GM19023 (cell line): ENCODE data around the gene NFASC.

Experiments
- ATAC-seq: cut with Tn5 transposase; IDR thresholded peaks from one replicate; pipeline ENCODE4 v1.9.1; 2021; ENCODE audit warnings: mild to moderate bottlenecking, moderate library complexity; ENCODE audit not compliant: unreplicated experiment

NFASC gene

DNA sequence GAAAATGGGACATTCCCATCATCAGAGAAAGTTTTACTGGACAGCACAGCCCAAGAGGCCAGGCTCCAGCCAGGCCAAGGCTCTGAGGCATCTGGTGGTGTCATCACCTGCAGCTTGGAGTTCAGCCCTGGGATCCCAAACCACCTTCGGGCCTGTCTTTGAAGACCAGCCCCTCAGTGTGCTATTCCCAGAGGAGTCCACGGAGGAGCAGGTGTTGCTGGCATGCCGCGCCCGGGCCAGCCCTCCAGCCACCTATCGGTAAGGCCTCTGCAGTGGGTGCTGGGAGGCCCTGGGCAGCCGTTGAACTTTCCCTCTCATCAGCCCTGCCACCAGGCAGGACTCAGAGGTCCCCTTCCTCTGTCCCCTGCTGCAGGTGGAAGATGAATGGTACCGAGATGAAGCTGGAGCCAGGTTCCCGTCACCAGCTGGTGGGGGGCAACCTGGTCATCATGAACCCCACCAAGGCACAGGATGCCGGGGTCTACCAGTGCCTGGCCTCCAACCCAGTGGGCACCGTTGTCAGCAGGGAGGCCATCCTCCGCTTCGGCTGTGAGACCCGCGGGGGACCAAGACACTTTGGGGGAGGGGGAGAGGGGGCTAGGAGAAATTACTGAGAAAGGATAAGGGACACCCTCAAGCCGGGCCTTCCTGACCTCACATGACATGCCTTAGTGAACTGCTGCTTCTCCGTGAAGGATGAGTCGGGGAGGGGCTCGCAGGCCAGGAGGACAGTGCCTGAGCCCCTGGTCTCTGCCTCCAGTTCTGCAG is 187.3 kb downstream of the NFASC start:
- ATAC-seq: no peak

DNA sequence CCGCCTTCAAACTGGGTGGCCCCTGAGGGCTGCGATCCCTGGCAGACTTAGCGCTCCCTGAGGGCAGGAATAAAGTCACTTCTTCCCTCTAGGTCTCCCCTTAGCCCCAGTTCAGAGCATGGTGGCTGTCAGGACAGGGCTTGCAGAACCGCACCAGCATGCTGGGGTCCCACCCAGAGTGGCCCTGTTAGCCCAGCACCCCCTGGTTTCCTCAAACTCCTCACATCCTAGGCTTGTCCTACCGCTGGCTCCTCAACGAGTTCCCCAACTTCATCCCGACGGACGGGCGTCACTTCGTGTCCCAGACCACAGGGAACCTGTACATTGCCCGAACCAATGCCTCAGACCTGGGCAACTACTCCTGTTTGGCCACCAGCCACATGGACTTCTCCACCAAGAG is 188.2 kb downstream of the NFASC start:
- no peak for ATAC-seq

DNA sequence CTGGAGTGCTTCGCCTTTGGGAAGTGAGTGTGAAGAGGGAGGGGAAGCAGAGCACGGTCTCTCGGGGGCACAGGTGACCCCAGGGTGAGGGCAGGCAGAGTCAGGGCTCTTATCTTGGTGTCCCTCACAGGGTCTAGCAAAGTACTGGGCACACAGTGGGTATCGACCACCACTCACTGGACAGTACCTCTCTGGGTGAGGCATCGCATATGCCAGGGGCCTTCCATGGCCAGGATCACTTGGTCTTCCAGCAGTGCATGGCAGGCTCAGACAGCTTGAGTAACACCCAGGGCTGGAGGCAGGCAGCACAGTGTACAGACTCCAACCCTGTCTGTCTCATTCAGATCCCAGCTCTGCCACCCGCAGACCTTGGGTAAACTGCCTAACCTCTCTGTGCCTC is 189.0 kb downstream of the NFASC start:
- no peak for ATAC-seq

DNA sequence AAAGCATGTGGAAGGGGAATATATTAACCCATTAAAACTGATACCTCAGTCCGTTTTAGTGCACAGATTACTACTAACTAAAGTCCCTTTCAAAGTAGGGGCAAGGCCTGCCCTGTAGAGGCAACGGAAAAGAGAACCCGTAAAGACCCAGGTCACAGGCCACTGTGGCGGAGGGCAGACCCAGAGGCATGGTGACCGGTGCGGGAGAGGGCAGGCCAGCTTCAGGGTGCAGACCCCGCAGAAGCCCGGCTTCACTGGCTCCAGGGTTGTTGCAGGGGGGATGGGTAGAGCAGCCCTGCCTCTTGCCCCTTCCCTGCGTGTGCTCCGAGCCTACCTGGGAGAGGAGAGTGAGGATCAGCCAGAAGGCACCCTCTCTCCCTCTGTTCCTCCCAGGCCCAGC is 190.1 kb downstream of the NFASC start:
- ATAC-seq: no peak

DNA sequence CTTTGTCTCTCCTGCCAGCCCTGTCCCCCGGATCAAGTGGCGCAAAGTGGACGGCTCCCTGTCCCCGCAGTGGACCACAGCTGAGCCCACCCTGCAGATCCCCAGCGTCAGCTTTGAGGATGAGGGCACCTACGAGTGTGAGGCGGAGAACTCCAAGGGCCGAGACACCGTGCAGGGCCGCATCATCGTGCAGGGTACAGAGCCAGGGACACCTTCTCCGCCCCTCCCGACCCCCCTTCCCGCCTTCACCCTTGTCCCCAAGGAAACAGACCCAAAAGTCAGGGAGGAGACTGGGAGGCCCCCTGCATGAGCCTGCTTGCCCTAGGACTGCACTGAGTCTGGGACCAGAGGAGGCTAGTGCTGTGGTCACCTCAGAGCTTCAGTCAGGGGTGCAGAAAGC is 190.6 kb downstream of the NFASC start:
- ATAC-seq: no peak

DNA sequence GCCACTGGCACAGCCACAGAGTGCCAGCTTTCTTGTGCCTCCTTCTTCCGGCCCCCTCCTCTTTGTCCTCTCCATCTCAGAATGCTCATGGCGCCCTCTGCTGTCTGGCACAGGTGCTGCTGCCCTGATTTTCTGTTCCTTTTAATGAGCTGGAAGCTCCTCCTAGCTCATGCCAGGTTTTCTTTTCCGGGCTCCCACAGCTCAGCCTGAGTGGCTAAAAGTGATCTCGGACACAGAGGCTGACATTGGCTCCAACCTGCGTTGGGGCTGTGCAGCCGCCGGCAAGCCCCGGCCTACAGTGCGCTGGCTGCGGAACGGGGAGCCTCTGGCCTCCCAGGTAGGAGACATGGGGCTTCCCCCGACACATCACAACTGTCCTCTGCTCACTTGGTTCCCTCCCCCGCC is 191.0 kb downstream of the NFASC start:
- no peak for ATAC-seq

DNA sequence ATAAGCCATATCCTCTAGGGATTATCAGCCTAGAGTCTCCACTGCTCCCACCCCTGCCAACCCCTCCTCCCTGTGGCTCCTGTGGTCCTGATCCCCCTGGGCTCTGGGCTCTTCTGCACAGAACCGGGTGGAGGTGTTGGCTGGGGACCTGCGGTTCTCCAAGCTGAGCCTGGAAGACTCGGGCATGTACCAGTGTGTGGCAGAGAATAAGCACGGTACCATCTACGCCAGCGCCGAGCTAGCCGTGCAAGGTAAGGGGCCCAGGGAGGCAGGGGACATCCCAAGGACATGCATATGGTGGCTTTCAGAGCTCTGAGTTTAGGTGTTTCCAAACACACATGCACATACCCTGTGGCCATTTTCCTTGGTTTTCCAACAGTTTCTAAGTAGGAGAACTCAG is 191.7 kb downstream of the NFASC start:
- no peak for ATAC-seq

DNA sequence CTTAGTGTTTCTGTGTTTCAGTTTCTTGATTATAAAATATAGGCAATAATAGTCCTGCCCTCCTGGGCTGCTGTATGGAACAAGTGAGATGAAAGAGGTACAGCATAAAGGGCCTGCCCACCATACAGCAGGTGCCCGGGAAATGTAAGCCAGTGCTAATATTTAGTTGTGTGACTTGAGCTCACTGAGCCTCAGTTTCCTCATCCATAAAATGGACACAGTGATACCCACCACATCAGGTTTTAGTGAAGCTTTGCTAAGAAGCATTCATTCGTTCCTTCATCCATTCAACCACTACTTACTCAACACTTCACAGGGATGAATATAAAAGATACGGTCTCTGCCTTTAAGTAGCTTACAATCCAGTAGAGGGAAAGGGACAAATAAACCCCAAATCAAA is 192.2 kb downstream of the NFASC start:
- no peak for ATAC-seq

DNA sequence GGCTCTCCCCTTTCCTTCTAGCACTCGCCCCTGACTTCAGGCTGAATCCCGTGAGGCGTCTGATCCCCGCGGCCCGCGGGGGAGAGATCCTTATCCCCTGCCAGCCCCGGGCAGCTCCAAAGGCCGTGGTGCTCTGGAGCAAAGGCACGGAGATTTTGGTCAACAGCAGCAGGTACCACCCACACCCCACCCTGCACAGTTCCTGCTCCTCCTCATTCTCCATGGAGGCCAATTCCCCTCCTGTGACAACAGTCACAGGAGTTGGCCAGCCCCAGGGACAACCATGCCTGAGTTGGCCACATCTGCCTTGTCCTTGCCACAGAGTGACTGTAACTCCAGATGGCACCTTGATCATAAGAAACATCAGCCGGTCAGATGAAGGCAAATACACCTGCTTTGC is 193.6 kb downstream of the NFASC start:
- ATAC-seq: no peak

DNA sequence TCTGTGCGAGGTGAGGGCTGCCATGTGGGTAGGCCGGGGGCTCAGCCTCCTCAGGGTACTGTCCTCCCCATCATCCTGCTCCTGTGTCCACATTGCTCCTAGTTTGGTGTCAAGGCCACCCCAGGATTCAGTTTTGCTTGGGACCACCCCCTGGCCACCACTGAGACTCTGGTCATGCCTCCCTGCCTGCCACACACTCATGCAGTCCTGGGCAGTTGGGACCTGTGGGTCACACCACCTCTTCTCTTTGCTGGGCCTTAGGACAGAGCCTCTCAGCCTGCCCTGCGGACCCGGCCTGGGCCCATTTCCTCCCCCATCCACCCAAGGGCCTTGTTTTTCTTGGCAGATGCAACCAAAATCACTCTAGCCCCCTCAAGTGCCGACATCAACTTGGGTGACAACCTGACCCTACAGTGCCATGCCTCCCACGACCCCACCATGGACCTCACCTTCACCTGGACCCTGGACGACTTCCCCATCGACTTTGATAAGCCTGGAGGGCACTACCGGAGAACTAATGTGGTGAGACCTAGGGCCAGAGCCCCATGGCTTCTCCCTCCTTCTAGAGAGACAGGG is 194.2 kb downstream of the NFASC start:
- ATAC-seq: no peak

DNA sequence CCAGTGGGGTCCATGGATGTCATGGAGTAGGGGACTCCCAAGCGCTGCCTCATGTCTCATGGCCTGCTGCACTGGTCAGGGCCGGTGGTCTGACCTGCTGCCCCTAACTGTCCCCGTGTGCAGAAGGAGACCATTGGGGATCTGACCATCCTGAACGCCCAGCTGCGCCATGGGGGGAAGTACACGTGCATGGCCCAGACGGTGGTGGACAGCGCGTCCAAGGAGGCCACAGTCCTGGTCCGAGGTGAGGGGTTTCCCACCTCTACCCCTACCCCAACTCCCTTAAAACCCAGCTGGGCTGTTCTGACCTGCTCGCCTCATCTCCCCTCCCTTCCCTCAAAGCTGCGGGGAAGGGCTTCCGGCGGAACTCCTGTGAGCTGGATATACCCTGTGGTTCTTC is 195.0 kb downstream of the NFASC start:
- ATAC-seq: no peak

DNA sequence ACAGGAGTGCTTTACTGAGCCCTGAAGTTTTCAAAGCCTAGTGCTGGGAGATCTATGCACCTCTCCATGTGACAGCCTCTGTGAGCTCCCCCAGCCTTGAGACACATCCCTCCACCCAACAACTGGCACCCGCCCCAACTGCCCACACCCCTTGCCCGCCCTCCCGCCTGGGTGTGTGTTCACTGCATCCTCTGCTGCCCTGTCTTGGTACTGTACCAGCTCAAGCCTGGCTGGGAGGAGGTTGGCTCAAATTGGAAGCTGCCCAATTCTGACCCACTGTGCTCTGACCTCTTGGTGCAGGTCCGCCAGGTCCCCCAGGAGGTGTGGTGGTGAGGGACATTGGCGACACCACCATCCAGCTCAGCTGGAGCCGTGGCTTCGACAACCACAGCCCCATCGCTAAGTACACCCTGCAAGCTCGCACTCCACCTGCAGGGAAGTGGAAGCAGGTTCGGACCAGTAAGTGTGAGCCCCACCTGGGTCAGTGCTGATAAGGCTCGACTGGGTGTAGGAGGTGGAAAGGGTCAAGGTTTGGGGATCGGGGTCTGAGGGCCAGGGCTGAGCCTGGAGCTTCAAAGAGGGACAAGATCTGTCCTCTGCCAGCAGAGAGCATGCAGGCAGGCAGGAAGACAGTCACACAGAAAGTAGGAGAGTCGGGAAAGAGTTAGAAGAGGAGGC is 195.6 kb downstream of the NFASC start:
- no peak for ATAC-seq

DNA sequence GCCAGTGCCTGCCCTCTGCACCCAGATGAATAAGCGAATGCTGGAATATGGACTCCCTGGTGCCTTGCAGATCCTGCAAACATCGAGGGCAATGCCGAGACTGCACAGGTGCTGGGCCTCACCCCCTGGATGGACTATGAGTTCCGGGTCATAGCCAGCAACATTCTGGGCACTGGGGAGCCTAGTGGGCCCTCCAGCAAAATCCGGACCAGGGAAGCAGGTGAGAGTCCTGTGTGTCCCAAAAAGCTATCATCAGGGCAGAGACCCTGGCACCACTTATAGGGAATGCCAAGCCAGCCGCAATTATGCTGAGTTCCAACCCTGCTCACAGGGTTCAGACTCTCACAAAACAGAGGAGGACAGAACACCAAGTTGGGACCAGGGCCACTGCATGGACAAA is 196.4 kb downstream of the NFASC start:
- no peak for ATAC-seq

DNA sequence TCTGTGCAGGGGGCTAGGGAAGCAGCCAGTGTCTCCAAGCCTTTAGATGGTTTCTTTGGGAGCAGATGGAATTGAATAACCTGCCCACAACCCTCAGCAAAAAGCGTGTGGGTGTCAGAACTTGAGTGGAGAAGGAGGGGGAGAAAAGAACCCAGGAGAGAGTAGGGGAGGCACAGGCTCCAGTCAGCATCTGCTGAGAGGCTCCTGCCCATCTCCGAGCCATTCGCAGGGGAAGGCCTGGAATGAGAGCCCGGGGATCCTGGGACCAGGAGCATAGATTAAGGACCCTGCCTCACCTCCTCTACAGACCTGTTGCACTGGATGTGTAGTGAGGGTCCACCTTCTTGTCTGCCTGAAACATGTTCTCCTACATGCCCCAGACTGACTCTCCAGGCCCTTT is 197.3 kb downstream of the NFASC start:
- no peak for ATAC-seq

DNA sequence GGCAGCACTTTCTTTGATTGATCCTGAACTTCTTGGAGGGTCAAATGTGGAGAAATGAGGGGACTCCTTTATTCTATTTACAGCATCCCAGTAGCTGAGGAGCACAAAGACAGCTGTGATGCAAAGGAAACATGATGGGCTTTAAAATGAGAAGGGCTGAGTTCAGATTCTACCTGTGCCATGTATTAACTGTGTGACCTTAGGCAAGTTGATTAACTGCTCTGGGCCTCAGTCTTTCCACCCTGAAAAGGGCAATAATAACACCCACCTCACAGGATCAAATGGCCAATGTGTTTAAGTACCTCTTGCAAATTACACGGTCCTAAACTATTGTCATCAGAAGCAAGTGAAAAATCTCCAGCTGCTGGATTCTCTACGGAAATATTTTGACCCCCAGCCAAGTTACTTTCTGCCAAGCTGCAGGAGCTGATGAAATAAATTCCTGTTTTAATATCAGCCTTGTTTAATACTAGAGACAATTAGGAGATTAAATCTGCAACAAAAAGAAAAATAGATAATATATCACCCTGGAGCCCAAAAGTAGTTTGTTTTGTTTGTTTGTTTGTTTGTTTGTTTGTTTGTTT is 197.9 kb downstream of the NFASC start:
- no peak for ATAC-seq

DNA sequence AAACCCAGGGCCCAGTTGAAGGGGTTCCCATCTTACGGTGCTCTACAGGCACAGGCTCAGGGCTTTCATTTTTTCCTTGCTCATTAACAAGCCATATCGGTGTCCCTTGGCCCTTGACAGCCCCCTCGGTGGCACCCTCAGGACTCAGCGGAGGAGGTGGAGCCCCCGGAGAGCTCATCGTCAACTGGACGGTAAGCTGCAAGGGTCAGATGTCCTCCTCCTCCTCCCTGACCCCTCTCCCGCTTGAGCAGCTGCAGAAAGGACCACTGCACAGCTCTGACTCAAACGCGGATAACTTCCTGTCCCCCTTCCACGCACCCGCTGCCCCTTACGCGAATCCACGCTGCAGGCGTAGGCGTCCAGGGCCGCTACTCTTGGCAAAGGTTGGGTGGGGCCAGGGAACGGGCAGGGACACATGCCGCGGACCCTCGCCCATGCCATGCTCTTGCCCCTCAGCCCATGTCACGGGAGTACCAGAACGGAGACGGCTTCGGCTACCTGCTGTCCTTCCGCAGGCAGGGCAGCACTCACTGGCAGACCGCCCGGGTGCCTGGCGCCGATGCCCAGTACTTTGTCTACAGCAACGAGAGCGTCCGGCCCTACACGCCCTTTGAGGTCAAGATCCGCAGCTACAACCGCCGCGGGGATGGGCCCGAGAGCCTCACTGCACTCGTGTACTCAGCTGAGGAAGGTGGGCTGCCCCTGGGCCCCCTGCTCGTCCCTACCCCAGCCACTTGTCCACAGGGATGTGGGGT is 198.9 kb downstream of the NFASC start:
- no peak for ATAC-seq

DNA sequence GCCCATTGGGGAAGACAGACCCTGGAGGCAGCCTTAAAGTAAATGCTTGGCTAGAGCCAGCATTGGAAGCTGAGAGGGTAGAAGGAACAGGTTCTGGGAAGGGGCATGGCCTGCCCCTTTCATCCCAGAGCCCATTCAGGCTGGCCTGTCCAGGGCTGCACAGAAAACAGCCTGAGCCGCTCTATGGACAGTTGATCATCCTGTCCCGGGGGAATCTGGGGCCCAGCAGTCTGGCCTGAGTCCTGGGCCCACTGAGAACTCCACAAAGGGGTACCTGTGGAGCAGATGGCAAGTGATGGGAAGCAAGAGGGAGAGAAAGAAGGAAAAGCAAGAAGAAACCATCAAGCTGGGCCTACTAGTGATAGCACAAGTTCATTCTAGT is 200.4 kb downstream of the NFASC start:
- ATAC-seq: no peak

DNA sequence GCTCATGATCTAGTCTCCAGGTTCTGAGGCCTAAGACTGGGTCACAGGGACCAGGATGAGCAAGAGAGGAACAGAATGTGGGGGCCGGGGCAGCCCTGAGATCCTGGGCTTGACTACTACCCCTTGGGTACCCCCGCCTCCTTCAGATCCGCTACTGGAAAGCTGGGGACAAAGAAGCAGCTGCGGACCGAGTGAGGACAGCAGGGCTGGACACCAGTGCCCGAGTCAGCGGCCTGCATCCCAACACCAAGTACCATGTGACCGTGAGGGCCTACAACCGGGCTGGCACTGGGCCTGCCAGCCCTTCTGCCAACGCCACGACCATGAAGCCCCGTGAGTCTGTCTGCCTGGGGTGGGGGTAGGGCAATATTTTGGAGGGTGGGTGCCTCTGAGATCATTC is 201.1 kb downstream of the NFASC start:
- ATAC-seq: no peak

DNA sequence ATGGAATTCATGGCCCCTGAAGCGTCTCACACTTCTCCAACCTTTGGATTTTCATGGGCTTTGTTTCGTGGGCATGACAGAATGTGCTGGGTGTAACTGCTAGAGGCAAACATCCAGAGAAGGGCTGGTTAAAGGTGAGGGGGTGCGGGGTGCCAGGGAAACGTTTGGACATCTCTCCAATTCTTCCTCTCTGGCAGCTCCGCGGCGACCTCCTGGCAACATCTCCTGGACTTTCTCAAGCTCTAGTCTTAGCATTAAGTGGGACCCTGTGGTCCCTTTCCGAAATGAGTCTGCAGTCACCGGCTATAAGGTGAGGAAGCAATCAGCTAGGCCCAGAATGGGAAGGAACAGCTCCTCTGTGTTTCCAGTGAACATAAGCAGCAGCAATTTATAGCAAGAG is 201.6 kb downstream of the NFASC start:
- no peak for ATAC-seq
